ENCODE measurements around the gene UBE2G1. TPM values are rescaled to one million over a fixed set of nuclear protein-coding genes. Genes with fewer than 3 reads are reported as not detected.

UBE2G1 gene
- total and polyA plus RNA-seq, 2 of the 13 experiments (the other 11 are each of a cell fraction or from before 2014, with no cell fraction given): 27.9 to 42.6 TPM

- TF ChIP-seq ZNF121 (CRISPR knock-in tag; IDR thresholded peaks at IDR 0.05) (no peak), MXD1 (CRISPR knock-in tag; IDR thresholded peaks at IDR 0.05) (peak; percentile 23; the same call in 1 of the 2 replicates), TCF12 (IDR thresholded peaks at IDR 0.05) (no peak), TCF12 (CRISPR knock-in tag; IDR thresholded peaks at IDR 0.05) (0 out of 2 replicates have a peak, but pooled peaks have one; percentile 0), FOXK1 (CRISPR knock-in tag; IDR thresholded peaks at IDR 0.05; ENCODE audit: borderline replicate concordance, low read depth) (no peak), HNRNPLL (IDR thresholded peaks at IDR 0.05; ENCODE audit: low read depth, low read length, poor library complexity, severe bottlenecking) (peak; percentile 73), PBX2 (CRISPR knock-in tag; IDR thresholded peaks at IDR 0.05) (no peak), NRL (CRISPR knock-in tag; IDR thresholded peaks at IDR 0.05; ENCODE audit: borderline replicate concordance) (no peak), ZNF232 (CRISPR knock-in tag; IDR thresholded peaks at IDR 0.05; ENCODE audit: borderline replicate concordance) (no peak), HMGXB4 (CRISPR knock-in tag; IDR thresholded peaks at IDR 0.05; ENCODE audit: borderline replicate concordance in 1 of 2, low read depth in 1 of 2) (peak in 1 of 2 experiments; percentile 20; a peak in 1 of 4 replicates), SAP130 (CRISPR knock-in tag; IDR thresholded peaks at IDR 0.05; ENCODE audit: low read depth) (peak; percentile 61), MAX (IDR thresholded peaks at IDR 0.05) (peak; percentile 96), TAF15 (IDR thresholded peaks at IDR 0.05; ENCODE audit: low read depth, low read length, poor library complexity, severe bottlenecking) (peak; percentile 65), ZGPAT (CRISPR knock-in tag; IDR thresholded peaks at IDR 0.05) (0 out of 2 replicates have a peak, but pooled peaks have one; percentile 3), SALL2 (CRISPR knock-in tag; IDR thresholded peaks at IDR 0.05) (0 out of 2 replicates have a peak, but pooled peaks have one; percentile 25), YEATS2 (CRISPR knock-in tag; IDR thresholded peaks at IDR 0.05; ENCODE audit: borderline replicate concordance) (no peak), DNMT1 (CRISPR knock-in tag; IDR thresholded peaks at IDR 0.05) (0 out of 2 replicates have a peak, but pooled peaks have one; percentile 9), NR2F1 (CRISPR knock-in tag; IDR thresholded peaks at IDR 0.05) (no peak), DMAP1 (CRISPR knock-in tag; IDR thresholded peaks at IDR 0.05) (peak; percentile 63), ZNF639 (CRISPR knock-in tag; conservative IDR thresholded peaks at IDR 0.05) (no peak), SOX6 (IDR thresholded peaks at IDR 0.05) (no peak), SOX6 (CRISPR knock-in tag; IDR thresholded peaks at IDR 0.05) (peak; percentile 31; the same call in 1 of the 2 replicates), ASH2L (IDR thresholded peaks at IDR 0.05; ENCODE audit: insufficient read length, low read depth, low read length) (no peak), ZSCAN22 (CRISPR knock-in tag; IDR thresholded peaks at IDR 0.05) (no peak), ZFY (CRISPR knock-in tag; IDR thresholded peaks at IDR 0.05) (peak; percentile 58)
These were observed 1.3 kb downstream of the UBE2G1 start (continued) for GRCh38 chr17:4365103-4365627.

Data from HepG2 (cell line).